Prostate gland (tissue), 2 donors: ENCODE measurements around the gene TTYH2.
"Not testable (repeated sequence)": the region's sequence is repeated elsewhere in the genome, so short reads cannot be mapped to it uniquely, and the experiment has no call there.

Source experiments
- CTCF ChIP-seq, 4 experiments: fragments of 200-600 bp in 2 of 4; fragments of 450-650 bp in 2 of 4; sonication (generic) in 2 of 4; IDR thresholded peaks; 1 replicate in 3 of 4; 2 replicates in 1 of 4; pipeline ENCODE4 v1.5.1; 2016 to 2019; ENCODE audit warnings: antibody characterized with exemption in 4 of 4, mild to moderate bottlenecking in 2 of 4, moderate library complexity in 2 of 4
- POLR2A ChIP-seq: fragments of 450-650 bp; IDR thresholded peaks from one replicate; pipeline ENCODE4 v1.6.1; 2016; ENCODE audit warnings: antibody characterized with exemption, mild to moderate bottlenecking
- POLR2AphosphoS5 ChIP-seq: sonication (generic); formaldehyde crosslinking; IDR thresholded peaks from one replicate; pipeline ENCODE4 v1.6.1; 2017; ENCODE audit warnings: antibody characterized with exemption

- not testable (repeated sequence) for TF ChIP-seq CTCF (IDR thresholded peaks at IDR 0.05); POLR2A; POLR2AphosphoS5
Measured at GRCh38 chr17:74282274-74282586, 68.9 kb downstream of the TTYH2 start.
